Activated naive CD4-positive, alpha-beta T cell (primary cell): ENCODE results near the gene DOCK4.
"Not testable (repeated sequence)": the region's sequence is repeated elsewhere in the genome, so short reads cannot be mapped to it uniquely, and the experiment has no call there.

Experiments used
- DNase-seq, 4 experiments: peaks; one replicate each; lab custom pipeline; 2025; lab: John Stamatoyannopoulos, UW

Gene DOCK4

GRCh38 chr7:111952783-111953182 lies 253.4 kb downstream of the DOCK4 start:
- DNase-seq, result no peak

- DNase-seq, result no peak
These were observed 255.1 kb downstream of the DOCK4 start for GRCh38 chr7:111951052-111951451.

GRCh38 chr7:111942450-111943081 lies 263.6 kb downstream of the DOCK4 start:
- no peak for DNase-seq

DNA sequence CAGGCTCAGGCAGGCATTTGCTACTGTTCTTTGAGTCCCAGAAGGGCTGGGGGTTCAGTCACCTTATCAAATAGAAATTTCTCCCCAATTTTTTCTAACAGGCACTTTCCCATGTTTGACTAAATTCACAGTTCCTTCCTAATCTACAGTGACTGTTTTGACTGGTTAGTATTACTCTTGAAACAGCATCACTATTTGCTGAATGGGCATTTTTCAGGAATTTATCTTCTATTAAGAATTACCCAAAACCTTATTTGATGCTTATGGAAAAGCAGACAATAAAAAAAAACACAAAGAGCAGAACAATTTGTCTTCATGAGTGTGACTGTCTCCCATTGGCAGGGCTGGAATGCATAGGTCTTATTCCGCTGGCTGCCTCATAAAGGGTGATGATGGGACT lies 269.0 kb downstream of the DOCK4 start:
- no peak for DNase-seq

DNA sequence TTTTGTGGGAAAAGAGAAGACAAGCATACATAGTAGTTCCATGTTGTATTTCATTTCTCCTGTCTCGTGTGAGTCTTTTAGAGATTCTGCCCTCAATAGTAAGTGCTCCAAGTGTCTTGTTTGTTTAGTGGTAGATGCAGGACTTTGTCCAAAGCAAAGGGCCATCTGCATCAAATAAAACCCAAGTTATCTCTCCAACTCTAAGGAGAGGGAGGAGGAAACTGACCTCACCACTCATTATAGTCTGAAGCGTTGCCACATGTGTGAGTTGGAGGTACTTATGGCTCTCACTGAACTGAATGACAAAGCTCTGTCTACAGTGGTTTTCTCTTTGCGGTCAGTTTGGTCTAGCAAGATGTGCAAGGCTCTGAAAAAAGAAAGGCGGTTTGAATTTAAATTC lies 272.6 kb downstream of the DOCK4 start:
- no peak for DNase-seq

DNA sequence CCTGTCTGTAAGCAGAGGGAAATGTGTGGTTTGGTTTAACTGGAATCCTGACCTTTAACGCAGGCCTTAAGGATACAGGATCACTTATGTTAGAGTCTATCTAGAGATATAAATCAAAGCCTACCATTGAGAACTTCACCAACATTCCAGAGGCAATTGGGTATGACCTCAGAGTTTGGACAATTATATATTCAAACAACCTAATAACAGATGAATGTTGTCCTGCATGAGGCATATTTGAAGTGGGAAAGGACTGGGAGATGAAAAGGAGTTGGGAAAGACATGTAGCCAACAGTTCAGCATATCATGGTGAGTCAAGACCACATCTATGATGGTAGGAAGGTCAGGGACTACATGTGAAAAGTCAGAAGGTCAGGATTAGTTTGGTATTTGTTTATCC lies 274.2 kb downstream of the DOCK4 start:
- no peak for DNase-seq

- DNase-seq, result no peak
These were observed 275.1 kb downstream of the DOCK4 start for GRCh38 chr7:111931016-111931517.

DNA sequence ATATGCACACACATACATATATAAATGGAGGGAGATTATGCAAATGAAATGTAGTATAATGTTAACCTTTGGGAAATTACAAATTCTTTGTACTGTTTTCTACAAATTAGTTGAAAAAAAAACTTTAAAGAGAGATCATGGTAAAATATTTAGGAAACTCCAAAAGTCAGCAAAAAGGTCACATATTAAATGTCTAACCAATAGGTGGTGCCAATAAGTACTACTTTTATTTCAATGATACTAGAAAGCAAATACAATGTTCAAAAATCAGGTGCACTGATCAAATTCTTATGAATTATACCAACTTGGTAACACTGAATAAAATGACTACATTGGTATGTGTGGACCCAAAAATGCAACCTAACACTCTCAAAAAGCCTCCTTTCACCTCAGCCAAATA lies 276.9 kb downstream of the DOCK4 start:
- DNase-seq, result no peak

GRCh38 chr7:111927353-111928019 lies 278.7 kb downstream of the DOCK4 start:
- DNase-seq, result no peak

DNA sequence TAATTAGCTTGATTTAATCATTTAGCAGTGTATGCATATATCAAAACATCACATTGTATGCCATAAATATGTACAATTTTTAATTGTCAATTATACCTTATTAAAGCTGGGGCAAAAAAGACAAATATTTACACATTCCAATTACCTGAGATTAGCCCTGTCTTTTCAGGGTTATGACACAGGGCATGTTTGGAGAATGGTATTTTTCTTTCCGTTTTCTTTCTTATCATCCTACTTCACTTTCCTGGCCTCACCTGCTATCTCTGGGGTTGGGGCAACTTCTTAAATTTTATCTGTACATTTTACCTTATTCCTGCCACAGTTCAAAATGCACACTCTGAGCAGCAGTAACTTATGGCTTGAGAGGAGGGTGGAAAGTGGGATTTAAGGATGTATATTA lies 285.9 kb downstream of the DOCK4 start:
- no peak for DNase-seq

- no peak for DNase-seq
These were observed 286.5 kb downstream of the DOCK4 start for GRCh38 chr7:111919631-111920179.

- no peak for DNase-seq
These were observed 287.0 kb downstream of the DOCK4 start for GRCh38 chr7:111919164-111919563.

DNA sequence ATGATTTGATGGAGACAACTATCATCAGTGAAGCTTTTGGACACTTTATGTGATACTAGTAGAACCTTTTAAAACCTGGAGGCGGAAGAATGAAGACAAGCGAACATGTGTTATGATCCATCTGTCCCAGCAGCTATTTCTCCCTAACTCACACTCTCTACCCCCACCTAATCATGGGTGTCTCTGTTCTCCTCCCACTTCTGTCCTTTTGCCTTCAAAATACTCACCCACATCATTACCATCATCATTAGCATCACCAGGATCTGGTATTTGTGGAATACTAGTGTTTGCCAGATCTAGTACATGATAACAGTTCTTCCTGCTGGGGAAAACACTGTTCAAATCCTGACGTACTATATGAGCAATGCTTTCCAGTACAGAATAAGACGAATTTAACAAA lies 287.7 kb downstream of the DOCK4 start:
- no peak for DNase-seq

- DNase-seq, result not testable (repeated sequence)
These were observed 288.8 kb downstream of the DOCK4 start for GRCh38 chr7:111917404-111917803.

GRCh38 chr7:111914291-111914690 lies 291.9 kb downstream of the DOCK4 start:
- DNase-seq, result no peak

GRCh38 chr7:111911166-111911961 lies 294.8 kb downstream of the DOCK4 start:
- DNase-seq, result no peak

GRCh38 chr7:111910656-111911055 lies 295.5 kb downstream of the DOCK4 start:
- DNase-seq, result no peak

DNA sequence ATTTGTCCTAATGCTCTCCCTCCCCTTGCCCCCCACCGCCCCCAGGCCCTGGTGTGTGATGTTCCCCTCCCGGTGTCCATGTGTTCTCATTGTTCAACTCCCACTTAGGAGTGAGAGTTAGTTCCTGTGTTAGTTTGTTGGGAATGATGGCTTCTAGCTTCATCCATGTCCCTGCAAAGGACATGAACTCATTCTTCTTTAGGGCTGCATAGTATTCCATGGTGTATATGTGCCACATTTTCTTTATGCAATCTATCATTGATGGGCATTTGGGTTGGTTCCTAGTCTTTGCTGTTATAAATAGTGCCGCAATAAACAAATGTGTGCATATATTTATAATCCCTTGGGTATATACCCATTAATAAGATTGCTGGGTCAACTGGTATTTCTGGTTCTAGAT lies 297.5 kb downstream of the DOCK4 start:
- DNase-seq, result not testable (repeated sequence)

- no peak for DNase-seq
These were observed 302.4 kb downstream of the DOCK4 start for GRCh38 chr7:111903797-111904196.

DNA sequence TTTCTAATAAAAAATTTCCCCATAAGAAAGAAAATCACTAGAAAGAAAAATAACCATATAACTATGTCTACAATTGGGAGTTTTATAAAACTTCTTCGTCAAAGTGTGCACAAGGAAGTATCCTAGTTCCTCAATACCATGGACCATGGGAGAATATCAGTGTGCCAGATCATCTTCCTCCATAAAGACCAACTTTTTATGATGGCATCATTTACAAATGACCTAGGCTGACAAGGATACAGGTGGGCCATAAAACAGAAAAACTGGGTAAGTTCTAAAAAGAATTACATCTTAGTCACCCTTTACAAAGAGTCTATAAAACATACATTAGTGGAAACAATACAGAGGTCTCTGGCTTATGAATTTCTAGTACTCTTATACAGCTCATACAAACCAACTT lies 303.2 kb downstream of the DOCK4 start:
- DNase-seq, result no peak

DNA sequence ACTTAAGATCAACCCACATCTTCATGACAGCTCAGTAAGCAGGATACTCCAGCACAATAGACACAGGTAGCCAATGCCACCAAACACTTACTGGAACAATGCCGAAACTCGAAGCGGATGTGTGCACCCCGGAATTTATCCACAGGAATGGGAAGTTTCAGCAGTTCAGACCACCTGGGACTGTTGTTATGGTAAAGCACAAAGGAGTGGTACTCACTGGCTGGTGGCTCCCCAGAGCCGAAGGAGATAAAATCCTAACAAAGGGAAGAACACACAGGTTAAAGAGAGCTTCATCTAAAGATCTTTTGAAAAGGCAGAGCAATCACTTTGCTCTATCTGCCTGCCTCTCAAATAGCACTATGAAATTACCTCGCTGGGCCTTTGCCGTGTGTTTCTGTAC lies 305.9 kb downstream of the DOCK4 start:
- no peak for DNase-seq

DNA sequence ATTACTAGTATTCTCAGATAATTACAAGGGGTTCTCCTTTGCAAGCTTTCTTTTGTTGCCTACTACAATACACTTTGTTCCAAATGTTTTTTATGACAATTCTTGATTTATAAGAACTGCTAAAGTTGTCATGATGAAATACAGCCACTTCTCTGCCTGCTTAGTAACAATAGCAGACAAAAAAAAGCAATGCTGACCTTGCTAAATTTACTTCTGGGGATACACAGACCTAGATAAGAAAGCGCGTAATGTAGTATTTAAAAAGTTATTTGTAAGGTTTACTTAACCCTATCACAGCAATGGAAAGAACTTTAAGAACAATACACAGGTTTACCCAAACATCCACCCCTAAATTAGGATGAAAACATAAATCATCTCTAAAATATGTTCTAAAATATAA lies 311.1 kb downstream of the DOCK4 start:
- DNase-seq, result no peak

GRCh38 chr7:111894518-111894917 lies 311.7 kb downstream of the DOCK4 start:
- no peak for DNase-seq
